Measurements from ENCODE around the gene CYTL1.
A peak's percentile ranks its signal among the peaks of the same experiment; 100 is the strongest.

Gene CYTL1

GRCh38 chr4:4995908-4996265, 23.4 kb downstream of the CYTL1 start:
- DNase-seq: no peak

GRCh38 chr4:4995103-4995907, 24.0 kb downstream of the CYTL1 start:
- peak; percentile 20 for DNase-seq

GRCh38 chr4:4994312-4995097, 24.8 kb downstream of the CYTL1 start:
- no peak for DNase-seq

- no peak for DNase-seq
Measured at GRCh38 chr4:4992833-4993232, 26.4 kb downstream of the CYTL1 start.

GRCh38 chr4:4991541-4992099, 27.6 kb downstream of the CYTL1 start:
- DNase-seq: no peak

- DNase-seq: no peak
Measured at GRCh38 chr4:4990857-4991540, 28.3 kb downstream of the CYTL1 start.

GRCh38 chr4:4990329-4990728, 28.9 kb downstream of the CYTL1 start:
- DNase-seq: no peak

GRCh38 chr4:4989083-4989622, 30.1 kb downstream of the CYTL1 start:
- no peak for DNase-seq

- DNase-seq: no peak
Measured at GRCh38 chr4:4987656-4988055, 31.6 kb downstream of the CYTL1 start.

GRCh38 chr4:4986841-4987240, 32.4 kb downstream of the CYTL1 start:
- DNase-seq: no peak

GRCh38 chr4:4985844-4986243, 33.4 kb downstream of the CYTL1 start:
- DNase-seq: no peak

GRCh38 chr4:4985036-4985435, 34.2 kb downstream of the CYTL1 start:
- no peak for DNase-seq

GRCh38 chr4:4984186-4984585, 35.1 kb downstream of the CYTL1 start:
- DNase-seq: no peak

- no peak for DNase-seq
Measured at GRCh38 chr4:4981827-4982226, 37.4 kb downstream of the CYTL1 start.

GRCh38 chr4:4981427-4981826, 37.8 kb downstream of the CYTL1 start:
- DNase-seq: no peak

- DNase-seq: no peak
Measured at GRCh38 chr4:4980621-4981230, 38.5 kb downstream of the CYTL1 start.

- no peak for DNase-seq
Measured at GRCh38 chr4:4979971-4980370, 39.3 kb downstream of the CYTL1 start.

GRCh38 chr4:4974727-4975126, 44.5 kb downstream of the CYTL1 start:
- DNase-seq: no peak

GRCh38 chr4:4971796-4972195, 47.5 kb downstream of the CYTL1 start:
- no peak for DNase-seq

GRCh38 chr4:4969298-4969697, 50.0 kb downstream of the CYTL1 start:
- DNase-seq: no peak

- no peak for DNase-seq
Measured at GRCh38 chr4:4968161-4968725, 51.0 kb downstream of the CYTL1 start.

All from CD4-positive, alpha-beta T cell treated with Interleukin-12 subunit alpha and Interleukin-12 subunit beta, for 1 hour (primary cell).